HepG2 (cell line): ENCODE data around the gene DHRS11. TPM values are rescaled to one million over a fixed set of nuclear protein-coding genes. Genes with fewer than 3 reads are reported as not detected.

Source experiments
- CBX1 ChIP-seq: IDR thresholded peaks from one replicate; pipeline ENCODE4 v1.6.1; 2016; ENCODE audit warnings: antibody characterized with exemption, low read depth
- GATAD2A ChIP-seq: IDR thresholded peaks from 2 replicates; pipeline ENCODE4 v1.6.1; 2016
- HNF4A ChIP-seq: sonication (generic); formaldehyde crosslinking; IDR thresholded peaks from 2 replicates; pipeline ENCODE4 v1.4.0; 2020; ENCODE audit warnings: missing genetic modification reagents
- KLF16 ChIP-seq, 2 experiments: sonication (generic) in 1 of 2; formaldehyde crosslinking in 1 of 2; IDR thresholded peaks; 2 replicates each; pipeline versions ENCODE4 v1.6.1 to v1.8.0; 2016 to 2023; ENCODE audit warnings: missing genetic modification reagents in 2 of 2, missing compliant biosample characterization in 1 of 2
- PCBP2 ChIP-seq: fragments of 200-400 bp; formaldehyde crosslinking; optimal IDR thresholded peaks from 2 replicates; pipeline ENCODE3; 2018; ENCODE audit warnings: low read length, low read depth; ENCODE audit not compliant: poor library complexity, severe bottlenecking
- SALL1 ChIP-seq: sonication (generic); formaldehyde crosslinking; IDR thresholded peaks from 2 replicates; pipeline ENCODE4 v1.8.0; 2022; ENCODE audit warnings: mild to moderate bottlenecking, missing genetic modification reagents
- SALL2 ChIP-seq: sonication (generic); formaldehyde crosslinking; IDR thresholded peaks from 2 replicates; pipeline ENCODE4 v1.8.1; 2023; ENCODE audit warnings: mild to moderate bottlenecking, missing genetic modification reagents, inconsistent platforms
- SMC3 ChIP-seq: IDR thresholded peaks from 2 replicates; pipeline ENCODE4 v1.6.1; 2011; ENCODE audit warnings: low read length, improper control_type of control experiment
- TCF7 ChIP-seq: sonication (generic); IDR thresholded peaks from 2 replicates; pipeline ENCODE4 v1.6.1; 2016; ENCODE audit warnings: antibody characterized with exemption, low read depth
- WIZ ChIP-seq: sonication (generic); formaldehyde crosslinking; IDR thresholded peaks from 2 replicates; pipeline ENCODE4 v1.5.1; 2020; ENCODE audit warnings: mild to moderate bottlenecking, missing genetic modification reagents
- XBP1 ChIP-seq: sonication (generic); formaldehyde crosslinking; IDR thresholded peaks from 2 replicates; pipeline ENCODE4 v1.5.0; 2020; ENCODE audit warnings: missing genetic modification reagents
- ZFP1 ChIP-seq: IDR thresholded peaks from 2 replicates; pipeline ENCODE4 v1.6.1; 2016
- ZNF260 ChIP-seq: sonication (generic); formaldehyde crosslinking; IDR thresholded peaks from 2 replicates; pipeline ENCODE4 v1.4.0; 2020; ENCODE audit warnings: missing genetic modification reagents, low read depth, mild to moderate bottlenecking, borderline replicate concordance
- ZNF33A ChIP-seq: sonication (generic); formaldehyde crosslinking; IDR thresholded peaks from 2 replicates; pipeline ENCODE4 v1.5.1; 2020; ENCODE audit warnings: missing genetic modification reagents, mild to moderate bottlenecking, moderate library complexity, borderline replicate concordance
- ZNF530 ChIP-seq: sonication (generic); formaldehyde crosslinking; IDR thresholded peaks from 2 replicates; pipeline ENCODE4 v1.5.0; 2020; ENCODE audit warnings: low read depth, mild to moderate bottlenecking, missing genetic modification reagents
- ZNF552 ChIP-seq: sonication (generic); formaldehyde crosslinking; IDR thresholded peaks from 2 replicates; pipeline ENCODE4 v1.9.0; 2022; ENCODE audit warnings: missing genetic modification reagents, mild to moderate bottlenecking, borderline replicate concordance
- ZNF577 ChIP-seq: sonication (generic); formaldehyde crosslinking; IDR thresholded peaks from 2 replicates; pipeline ENCODE4 v1.4.0; 2020; ENCODE audit warnings: mild to moderate bottlenecking, low read depth, missing genetic modification reagents, borderline replicate concordance
- ZNF616 ChIP-seq: sonication (generic); formaldehyde crosslinking; IDR thresholded peaks from 2 replicates; pipeline ENCODE4 v1.5.0; 2020; ENCODE audit warnings: low read depth, mild to moderate bottlenecking, missing genetic modification reagents
- polyA plus RNA-seq, 8 experiments: library from polyadenylated mRNA; depleted of rRNA in 3 of 8; stranded (reverse) in 7 of 8; unstranded in 1 of 8; fragments of >200 nt; fragmentation: Illumina TruSeq in 4 of 8; extraction: Trizol in 4 of 8; gene quantifications; 2 replicates each; pipeline versions ENCODE4 v1.2.1 to v1.2.3, GENCODE V29; 2011 to 2016; ENCODE audit warnings: low read depth in 4 of 8, missing spikeins in 1 of 8, mixed read lengths in 1 of 8; ENCODE audit not compliant: insufficient read depth in 1 of 8
- total RNA-seq, 5 experiments: library from RNA; depleted of rRNA; stranded (reverse); fragments of >200 nt; fragmentation: Illumina TruSeq; extraction: Trizol; gene quantifications; 2 replicates each; pipeline ENCODE4 v1.2.3, GENCODE V29; 2016; ENCODE audit warnings: low read depth in 1 of 5
- TF ChIP-seq, protein P1 (sequence below): sonication (generic); formaldehyde crosslinking; IDR thresholded peaks from 2 replicates; pipeline ENCODE4 v1.5.0; 2020; ENCODE audit warnings: missing genetic modification reagents
- TF ChIP-seq, protein P2 (sequence below): sonication (generic); formaldehyde crosslinking; IDR thresholded peaks from 2 replicates; pipeline ENCODE4 v1.8.0; 2022; ENCODE audit warnings: missing genetic modification reagents, mild to moderate bottlenecking, inconsistent platforms, borderline replicate concordance
- TF ChIP-seq, protein P3 (sequence below): sonication (generic); formaldehyde crosslinking; IDR thresholded peaks from 2 replicates; pipeline ENCODE4 v1.5.1; 2020; ENCODE audit warnings: missing genetic modification reagents, mild to moderate bottlenecking, borderline replicate concordance
- TF ChIP-seq, protein P4 (sequence below): sonication (generic); formaldehyde crosslinking; IDR thresholded peaks from 2 replicates; pipeline ENCODE4 v1.8.0; 2022; ENCODE audit warnings: mild to moderate bottlenecking, missing genetic modification reagents, moderate library complexity
- TF ChIP-seq, protein P5 (sequence below): sonication (generic); formaldehyde crosslinking; IDR thresholded peaks from 2 replicates; pipeline ENCODE4 v1.9.0; 2022; ENCODE audit warnings: missing genetic modification reagents, mild to moderate bottlenecking, borderline replicate concordance
- TF ChIP-seq, protein P6 (sequence below): sonication (generic); formaldehyde crosslinking; IDR thresholded peaks from 2 replicates; pipeline ENCODE4 v1.4.0; 2020; ENCODE audit warnings: missing genetic modification reagents, borderline replicate concordance

DHRS11 gene
- total and polyA plus RNA-seq, 2 of the 13 experiments (the other 11 are each of a cell fraction or from before 2014, with no cell fraction given): 28.4 to 41.9 TPM

DNA sequence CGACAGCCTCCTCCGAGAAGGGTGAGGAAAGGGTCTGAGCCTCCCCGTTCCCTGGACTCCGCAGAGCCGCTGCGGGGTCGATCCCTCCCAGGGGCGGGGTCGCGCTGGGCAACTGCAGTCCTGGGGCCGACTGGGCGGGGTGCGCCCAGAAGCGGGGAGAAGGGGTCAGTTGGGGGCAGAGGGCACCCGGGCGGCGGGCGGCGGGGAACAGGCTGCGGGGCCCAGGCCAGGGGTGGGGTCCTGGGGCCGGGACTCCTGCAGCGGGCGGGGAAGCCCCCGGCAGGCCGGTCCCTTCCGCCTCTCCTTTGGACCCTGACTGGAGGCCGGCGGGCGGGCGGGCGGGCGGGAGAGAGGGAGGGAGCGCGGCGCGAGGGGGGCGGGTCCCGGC is 46.6 kb upstream of the DHRS11 start (continued):
- TF ChIP-seq, protein P1, sequence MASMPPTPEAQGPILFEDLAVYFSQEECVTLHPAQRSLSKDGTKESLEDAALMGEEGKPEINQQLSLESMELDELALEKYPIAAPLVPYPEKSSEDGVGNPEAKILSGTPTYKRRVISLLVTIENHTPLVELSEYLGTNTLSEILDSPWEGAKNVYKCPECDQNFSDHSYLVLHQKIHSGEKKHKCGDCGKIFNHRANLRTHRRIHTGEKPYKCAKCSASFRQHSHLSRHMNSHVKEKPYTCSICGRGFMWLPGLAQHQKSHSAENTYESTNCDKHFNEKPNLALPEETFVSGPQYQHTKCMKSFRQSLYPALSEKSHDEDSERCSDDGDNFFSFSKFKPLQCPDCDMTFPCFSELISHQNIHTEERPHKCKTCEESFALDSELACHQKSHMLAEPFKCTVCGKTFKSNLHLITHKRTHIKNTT (CRISPR knock-in tag): no peak
- TF ChIP-seq SALL2 (CRISPR knock-in tag) (peak; percentile 52; the same call in 1 of the 2 replicates), ZFP1 (no peak), PCBP2 (no peak), ZNF530 (CRISPR knock-in tag) (no peak), SALL1 (no peak; the same call in 1 of the 2 replicates), ZNF552 (CRISPR knock-in tag) (no peak), ZNF616 (CRISPR knock-in tag) (no peak), CBX1 (no peak), TCF7 (no peak), WIZ (CRISPR knock-in tag) (no peak), XBP1 (CRISPR knock-in tag) (no peak), HNF4A (CRISPR knock-in tag) (0 out of 2 replicates have a peak, but pooled peaks have one; percentile 1), KLF16 (CRISPR knock-in tag; IDR thresholded peaks at IDR 0.05) (no peak), ZNF33A (CRISPR knock-in tag) (no peak), SMC3 (no peak), GATAD2A (no peak), ZNF577 (CRISPR knock-in tag) (no peak), ZNF260 (CRISPR knock-in tag) (no peak)
- TF ChIP-seq, protein P2, sequence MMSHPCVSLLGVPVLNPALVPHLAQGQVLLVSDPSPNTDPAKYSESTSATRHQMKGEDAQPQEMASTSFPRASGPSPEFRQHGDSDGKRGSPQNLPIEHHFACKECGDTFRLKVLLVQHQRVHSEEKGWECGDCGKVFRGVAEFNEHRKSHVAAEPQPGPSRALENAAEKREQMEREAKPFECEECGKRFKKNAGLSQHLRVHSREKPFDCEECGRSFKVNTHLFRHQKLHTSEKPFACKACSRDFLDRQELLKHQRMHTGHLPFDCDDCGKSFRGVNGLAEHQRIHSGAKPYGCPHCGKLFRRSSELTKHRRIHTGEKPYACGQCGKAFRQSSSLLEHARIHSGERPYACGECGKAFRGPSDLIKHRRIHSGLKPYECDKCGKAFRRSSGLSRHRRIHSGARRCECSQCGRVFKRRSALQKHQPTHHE (CRISPR knock-in tag): no peak
- TF ChIP-seq, protein P3, sequence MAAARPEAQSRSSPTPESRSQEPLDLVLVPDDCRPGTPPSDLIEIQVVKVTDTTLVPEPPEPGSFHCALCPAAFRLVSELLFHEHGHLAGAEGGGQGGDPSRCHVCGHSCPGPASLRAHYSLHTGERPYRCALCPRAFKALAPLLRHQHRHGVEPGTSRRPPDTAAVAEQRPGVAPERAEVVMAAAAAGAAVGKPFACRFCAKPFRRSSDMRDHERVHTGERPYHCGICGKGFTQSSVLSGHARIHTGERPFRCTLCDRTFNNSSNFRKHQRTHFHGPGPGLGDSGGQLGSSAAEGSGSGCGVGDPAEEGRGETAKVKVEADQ (CRISPR knock-in tag): no peak
- TF ChIP-seq, protein P4, sequence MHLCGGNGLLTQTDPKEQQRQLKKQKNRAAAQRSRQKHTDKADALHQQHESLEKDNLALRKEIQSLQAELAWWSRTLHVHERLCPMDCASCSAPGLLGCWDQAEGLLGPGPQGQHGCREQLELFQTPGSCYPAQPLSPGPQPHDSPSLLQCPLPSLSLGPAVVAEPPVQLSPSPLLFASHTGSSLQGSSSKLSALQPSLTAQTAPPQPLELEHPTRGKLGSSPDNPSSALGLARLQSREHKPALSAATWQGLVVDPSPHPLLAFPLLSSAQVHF (CRISPR knock-in tag): no peak; the same call in 1 of the 2 replicates
- TF ChIP-seq, protein P5, sequence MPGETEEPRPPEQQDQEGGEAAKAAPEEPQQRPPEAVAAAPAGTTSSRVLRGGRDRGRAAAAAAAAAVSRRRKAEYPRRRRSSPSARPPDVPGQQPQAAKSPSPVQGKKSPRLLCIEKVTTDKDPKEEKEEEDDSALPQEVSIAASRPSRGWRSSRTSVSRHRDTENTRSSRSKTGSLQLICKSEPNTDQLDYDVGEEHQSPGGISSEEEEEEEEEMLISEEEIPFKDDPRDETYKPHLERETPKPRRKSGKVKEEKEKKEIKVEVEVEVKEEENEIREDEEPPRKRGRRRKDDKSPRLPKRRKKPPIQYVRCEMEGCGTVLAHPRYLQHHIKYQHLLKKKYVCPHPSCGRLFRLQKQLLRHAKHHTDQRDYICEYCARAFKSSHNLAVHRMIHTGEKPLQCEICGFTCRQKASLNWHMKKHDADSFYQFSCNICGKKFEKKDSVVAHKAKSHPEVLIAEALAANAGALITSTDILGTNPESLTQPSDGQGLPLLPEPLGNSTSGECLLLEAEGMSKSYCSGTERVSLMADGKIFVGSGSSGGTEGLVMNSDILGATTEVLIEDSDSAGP: no peak
- TF ChIP-seq, protein P6, sequence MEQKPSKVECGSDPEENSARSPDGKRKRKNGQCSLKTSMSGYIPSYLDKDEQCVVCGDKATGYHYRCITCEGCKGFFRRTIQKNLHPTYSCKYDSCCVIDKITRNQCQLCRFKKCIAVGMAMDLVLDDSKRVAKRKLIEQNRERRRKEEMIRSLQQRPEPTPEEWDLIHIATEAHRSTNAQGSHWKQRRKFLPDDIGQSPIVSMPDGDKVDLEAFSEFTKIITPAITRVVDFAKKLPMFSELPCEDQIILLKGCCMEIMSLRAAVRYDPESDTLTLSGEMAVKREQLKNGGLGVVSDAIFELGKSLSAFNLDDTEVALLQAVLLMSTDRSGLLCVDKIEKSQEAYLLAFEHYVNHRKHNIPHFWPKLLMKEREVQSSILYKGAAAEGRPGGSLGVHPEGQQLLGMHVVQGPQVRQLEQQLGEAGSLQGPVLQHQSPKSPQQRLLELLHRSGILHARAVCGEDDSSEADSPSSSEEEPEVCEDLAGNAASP (CRISPR knock-in tag): peak; percentile 4; the same call in 1 of the 2 replicates
